ENCODE results near the gene HMX2. TPM values are rescaled to one million over a fixed set of nuclear protein-coding genes. Genes with fewer than 3 reads are reported as not detected.
"Not testable (repeated sequence)": the region's sequence is repeated elsewhere in the genome, so short reads cannot be mapped to it uniquely, and the experiment has no call there.

HMX2 gene
- total RNA-seq, 2 donors from 2014 or later: not detected

- H3K4me1 Mint-ChIP-seq: no peaks in the 10 kb centered on the region
- 97 to 100% methylated on average over 3 to 4 of the region's 4 CpGs for WGBS, 2 experiments (ENCODE audit: insufficient coverage in 1 of 2, insufficient read length in 1 of 2)
- Histone ChIP-seq H3K36me3 (ENCODE audit: control insufficient read depth, insufficient read depth, low read length) (peaks cover 43% of the 10 kb centered on the region), H3K27ac (ENCODE audit: low read depth, low read length) (no peak overlapping the region), H3K4me3 (ENCODE audit: low read length) (no peak overlapping the region), H3K9me3 (ENCODE audit: control insufficient read depth, low read length) (no peaks in the 10 kb centered on the region), H3K9ac (ENCODE audit: extremely low read depth, low read length, poor library complexity, severe bottlenecking) (no peak overlapping the region), H3K4me1 (ENCODE audit: control insufficient read depth, insufficient read depth, low read length) (no peaks in the 10 kb centered on the region), H3K27me3 (ENCODE audit: control insufficient read depth, insufficient read depth, low read length, poor library complexity, severe bottlenecking) (no peaks in the 10 kb centered on the region)
- H3K9me3 Mint-ChIP-seq: no peaks in the 10 kb centered on the region
- H3K36me3 Mint-ChIP-seq (ENCODE audit: low read depth): peaks cover 23% of the 10 kb centered on the region
- no peak for TF ChIP-seq CTCF (conservative IDR thresholded peaks at IDR 0.05)
- DNase-seq: no peak
- no peak overlapping the region for H3K27ac Mint-ChIP-seq
- H3K4me3 Mint-ChIP-seq: no peak overlapping the region
- H3K27me3 Mint-ChIP-seq (ENCODE audit: insufficient read depth): no peaks in the 10 kb centered on the region
Measured at GRCh38 chr10:123170961-123171360, 23.0 kb downstream of the HMX2 start.

GRCh38 chr10:123171616-123172015, 23.7 kb downstream of the HMX2 start:
- not testable (repeated sequence) for H3K4me1 Mint-ChIP-seq; H3K27me3 Mint-ChIP-seq (ENCODE audit: insufficient read depth); H3K27ac Mint-ChIP-seq; H3K27me3 ChIP-seq (ENCODE audit: control insufficient read depth, insufficient read depth, low read length, poor library complexity, severe bottlenecking); H3K4me3 Mint-ChIP-seq; H3K9ac ChIP-seq (ENCODE audit: extremely low read depth, low read length, poor library complexity, severe bottlenecking); H3K4me1 ChIP-seq (ENCODE audit: control insufficient read depth, insufficient read depth, low read length); H3K4me3 ChIP-seq (ENCODE audit: low read length); H3K9me3 ChIP-seq (ENCODE audit: control insufficient read depth, low read length); DNase-seq; H3K9me3 Mint-ChIP-seq; H3K27ac ChIP-seq (ENCODE audit: low read depth, low read length)
- peaks cover 26% of the 10 kb centered on the region for H3K36me3 Mint-ChIP-seq (ENCODE audit: low read depth)
- H3K36me3 ChIP-seq (ENCODE audit: control insufficient read depth, insufficient read depth, low read length): peaks cover 43% of the 10 kb centered on the region
- WGBS, 2 experiments (ENCODE audit: insufficient coverage in 1 of 2, insufficient read length in 1 of 2): 97 to 99% methylated on average over 9 to 10 of the region's 10 CpGs

GRCh38 chr10:123175389-123176387, 27.8 kb downstream of the HMX2 start:
- Histone ChIP-seq H3K27ac (ENCODE audit: low read depth, low read length) (no peak overlapping the region), H3K4me3 (ENCODE audit: low read length) (no peak overlapping the region), H3K9ac (ENCODE audit: extremely low read depth, low read length, poor library complexity, severe bottlenecking) (no peak overlapping the region), H3K36me3 (ENCODE audit: control insufficient read depth, insufficient read depth, low read length) (peaks cover 33% of the 10 kb centered on the region), H3K27me3 (ENCODE audit: control insufficient read depth, insufficient read depth, low read length, poor library complexity, severe bottlenecking) (no peaks in the 10 kb centered on the region), H3K4me1 (ENCODE audit: control insufficient read depth, insufficient read depth, low read length) (no peaks in the 10 kb centered on the region), H3K9me3 (ENCODE audit: control insufficient read depth, low read length) (no peaks in the 10 kb centered on the region)
- Mint-ChIP-seq H3K4me1 (no peaks in the 10 kb centered on the region), H3K9me3 (peaks cover 5% of the 10 kb centered on the region), H3K4me3 (no peak overlapping the region), H3K36me3 (ENCODE audit: low read depth) (peaks cover 26% of the 10 kb centered on the region), H3K27me3 (ENCODE audit: insufficient read depth) (no peaks in the 10 kb centered on the region), H3K27ac (no peak overlapping the region)
- TF ChIP-seq CTCF (conservative IDR thresholded peaks at IDR 0.05): no peak
- no peak for DNase-seq
- 92 to 100% methylated on average over 4 to 8 of the region's 9 CpGs for WGBS, 2 experiments (ENCODE audit: insufficient coverage in 1 of 2, insufficient read length in 1 of 2)

GRCh38 chr10:123178390-123178789, 30.5 kb downstream of the HMX2 start:
- WGBS, 2 experiments (ENCODE audit: insufficient coverage in 1 of 2, insufficient read length in 1 of 2): 96 to 100% methylated on average over 1 to 3 of the region's 4 CpGs
- not testable (repeated sequence) for H3K4me1 Mint-ChIP-seq; H3K9me3 Mint-ChIP-seq; H3K4me3 Mint-ChIP-seq; H3K9me3 ChIP-seq (ENCODE audit: control insufficient read depth, low read length); H3K27me3 Mint-ChIP-seq (ENCODE audit: insufficient read depth); DNase-seq; H3K4me3 ChIP-seq (ENCODE audit: low read length); H3K4me1 ChIP-seq (ENCODE audit: control insufficient read depth, insufficient read depth, low read length); H3K27me3 ChIP-seq (ENCODE audit: control insufficient read depth, insufficient read depth, low read length, poor library complexity, severe bottlenecking); H3K9ac ChIP-seq (ENCODE audit: extremely low read depth, low read length, poor library complexity, severe bottlenecking); H3K27ac Mint-ChIP-seq; H3K27ac ChIP-seq (ENCODE audit: low read depth, low read length)
- H3K36me3 ChIP-seq (ENCODE audit: control insufficient read depth, insufficient read depth, low read length): peaks cover 26% of the 10 kb centered on the region
- peaks cover 29% of the 10 kb centered on the region for H3K36me3 Mint-ChIP-seq (ENCODE audit: low read depth)

Data from endodermal cell (in vitro differentiated cells).